Forelimb muscle (tissue), 1 donor: ENCODE results near the gene THPO. TPM values are rescaled to one million over a fixed set of nuclear protein-coding genes. Genes with fewer than 3 reads are reported as not detected.
A peak's percentile ranks its signal among the peaks of the same experiment; 100 is the strongest.

Experiments
- DNase-seq: peaks from one replicate; pipeline ENCODE4 v3.0.0-alpha.2; 2013; ENCODE audit warnings: low read depth
- polyA plus RNA-seq: library from polyadenylated mRNA; unstranded; fragments of 120-200 nt; gene quantifications from one replicate; pipeline ENCODE4 v1.2.1, GENCODE V29; 2013; ENCODE audit not compliant: insufficient read length

Gene THPO
- polyA plus RNA-seq, 1 donor, result 1.8 TPM

- no peak for DNase-seq
Observed at GRCh38 chr3:184384856-184385422, 6.9 kb upstream of the THPO start.

- DNase-seq, result no peak
Observed at GRCh38 chr3:184384342-184384741, 6.3 kb upstream of the THPO start.

GRCh38 chr3:184383033-184383740, 5.2 kb upstream of the THPO start:
- no peak for DNase-seq

GRCh38 chr3:184382326-184383032, 4.5 kb upstream of the THPO start:
- no peak for DNase-seq

GRCh38 chr3:184381261-184382224, 3.5 kb upstream of the THPO start:
- DNase-seq, result no peak

- no peak for DNase-seq
Observed at GRCh38 chr3:184380627-184381260, 2.7 kb upstream of the THPO start.

GRCh38 chr3:184380185-184380626, 2.2 kb upstream of the THPO start:
- DNase-seq, result no peak

GRCh38 chr3:184379358-184380184, 1.6 kb upstream of the THPO start, which contains the start of gene CHRD:
Gene CHRD (plus strand): TSS chr3:184380054. CDS start chr3:184380319, 265 bp downstream.
- DNase-seq, result no peak

- no peak for DNase-seq
Observed at GRCh38 chr3:184378651-184379357, 797 bp upstream of the THPO start.

- no peak for DNase-seq
Observed at GRCh38 chr3:184377374-184377773, 633 bp downstream of the THPO start.

GRCh38 chr3:184375747-184376461, 2.1 kb downstream of the THPO start:
- no peak for DNase-seq

GRCh38 chr3:184373422-184373821, 4.6 kb downstream of the THPO start:
- DNase-seq, result no peak

GRCh38 chr3:184372911-184373310, 5.1 kb downstream of the THPO start:
- DNase-seq, result no peak

GRCh38 chr3:184372296-184372821, 5.6 kb downstream of the THPO start:
- no peak for DNase-seq

- peak; percentile 75 for DNase-seq
Observed at GRCh38 chr3:184371570-184372018, 6.4 kb downstream of the THPO start.

- no peak for DNase-seq
Observed at GRCh38 chr3:184368586-184369183, 9.3 kb downstream of the THPO start.

- DNase-seq, result no peak
Observed at GRCh38 chr3:184368116-184368515, 9.9 kb downstream of the THPO start.

GRCh38 chr3:184366619-184367289, 11.3 kb downstream of the THPO start:
- no peak for DNase-seq
